GM12873 (cell line): Measurements from ENCODE around the gene HTR2C.

ENCODE experiments used
- CTCF ChIP-seq: IDR thresholded peaks from 2 replicates; pipeline ENCODE4 v1.5.1; 2012; ENCODE audit warnings: low read depth, mild to moderate bottlenecking, moderate library complexity, low read length, control low read depth; ENCODE audit not compliant: insufficient read depth; ENCODE audit errors: missing control alignments

The HTR2C gene

GRCh38 chrX:114798907-114799306 is 215.0 kb downstream of the HTR2C start:
- no peak for TF ChIP-seq CTCF

- no peak for TF ChIP-seq CTCF
These were observed 216.8 kb downstream of the HTR2C start for GRCh38 chrX:114800719-114801118.

- no peak for TF ChIP-seq CTCF
These were observed 235.6 kb downstream of the HTR2C start for GRCh38 chrX:114819509-114819908.

GRCh38 chrX:114841051-114841450 is 257.2 kb downstream of the HTR2C start:
- no peak for TF ChIP-seq CTCF

GRCh38 chrX:114842181-114842580 is 258.3 kb downstream of the HTR2C start:
- TF ChIP-seq CTCF, result no peak

GRCh38 chrX:114889481-114889880 is 305.6 kb downstream of the HTR2C start:
- TF ChIP-seq CTCF, result no peak

GRCh38 chrX:114903618-114904017 is 319.7 kb downstream of the HTR2C start:
- no peak for TF ChIP-seq CTCF
